GM19025 (cell line): Measurements from ENCODE around the gene MBD3.

Source experiments
- ATAC-seq: cut with Tn5 transposase; IDR thresholded peaks from one replicate; pipeline ENCODE4 v1.9.1; 2021; ENCODE audit warnings: mild to moderate bottlenecking, low read depth, moderate library complexity; ENCODE audit not compliant: unreplicated experiment

The MBD3 gene

GRCh38 chr19:1575323-1576241 lies 17.1 kb downstream of the MBD3 start:
- no peak for ATAC-seq

- ATAC-seq = no peak
These were observed 18.1 kb downstream of the MBD3 start for GRCh38 chr19:1574354-1575136.

GRCh38 chr19:1572795-1573194 lies 19.9 kb downstream of the MBD3 start:
- no peak for ATAC-seq

- ATAC-seq = no peak
These were observed 21.3 kb downstream of the MBD3 start for GRCh38 chr19:1571358-1571757.

GRCh38 chr19:1570836-1571235 lies 21.8 kb downstream of the MBD3 start:
- ATAC-seq = no peak

- ATAC-seq = no peak
These were observed 22.7 kb downstream of the MBD3 start for GRCh38 chr19:1569997-1570396.

- ATAC-seq = peak; percentile 68
These were observed 24.2 kb downstream of the MBD3 start, which contains the start of gene MEX3D for GRCh38 chr19:1568320-1569019. TSS of gene MEX3D (minus strand) at chr19:1568325. CDS start at chr19:1568058, 267 bp downstream.

- peak; percentile 7 for ATAC-seq
These were observed 24.8 kb downstream of the MBD3 start for GRCh38 chr19:1567848-1568227.

- ATAC-seq = no peak
These were observed 25.4 kb downstream of the MBD3 start for GRCh38 chr19:1567116-1567847.

GRCh38 chr19:1566392-1567115 lies 26.1 kb downstream of the MBD3 start:
- no peak for ATAC-seq

- no peak for ATAC-seq
These were observed 29.4 kb downstream of the MBD3 start for GRCh38 chr19:1563251-1563650.

GRCh38 chr19:1561236-1561842 lies 31.3 kb downstream of the MBD3 start:
- ATAC-seq = no peak

- ATAC-seq = no peak
These were observed 32.3 kb downstream of the MBD3 start for GRCh38 chr19:1560286-1560882.

GRCh38 chr19:1558552-1558951 lies 34.1 kb downstream of the MBD3 start:
- ATAC-seq = no peak

GRCh38 chr19:1556390-1557070 lies 36.1 kb downstream of the MBD3 start:
- no peak for ATAC-seq

- ATAC-seq = no peak
These were observed 36.9 kb downstream of the MBD3 start for GRCh38 chr19:1555487-1556389.

- no peak for ATAC-seq
These were observed 37.7 kb downstream of the MBD3 start for GRCh38 chr19:1554968-1555367.
